ENCODE results near the gene CNGB1. TPM values are rescaled to one million over a fixed set of nuclear protein-coding genes. Genes with fewer than 3 reads are reported as not detected.

Gene CNGB1
- total and polyA plus RNA-seq, 2 of the 13 experiments (the other 11 are each of a cell fraction or from before 2014, with no cell fraction given) = 0.02 to 0.15 TPM

- intact Hi-C loops (cut with micrococcal nuclease; ENCODE audit: unreplicated experiment) (no loop called here), in situ Hi-C loops (cut with HindIII; ENCODE audit: extremely low pct_ligation_motif_present, low pct_unique_long_range_greater_than_20kb) (loop anchor here (5.0 kb wide), 1 partner anchor 104 kb away; the partner anchor contains the start of genes USB1 and ZNF319)
- ATAC-seq = no peak
- DNase-seq (ENCODE audit: low spot score) = no peak
- POLR2A ChIA-PET = interaction anchor here (0.6 to 1.5 kb wide), 2 partner anchors 103 to 254 kb away, joined by 3 read pairs; partner anchors contain the start of genes USB1 and ZNF319
- Histone ChIP-seq H3K9ac (ENCODE audit: insufficient read depth, low read depth, low read length) (no peak overlapping the region), H4K20me1 (ENCODE audit: insufficient read depth, low read length) (no peaks in the 10 kb centered on the region), H3K4me3 (replicated peaks in 1 of 3; ENCODE audit: insufficient read depth in 1 of 3, low read depth in 2 of 3, low read length in 3 of 3) (no peak overlapping the region), H3K9me3 (ENCODE audit: low read length) (no peaks in the 10 kb centered on the region), H3K4me2 (ENCODE audit: low read depth, low read length) (no peak overlapping the region), H3K79me2 (ENCODE audit: insufficient read depth, low read length) (no peaks in the 10 kb centered on the region), H3K36me3 (replicated peaks in 1 of 2; ENCODE audit: control insufficient read depth in 1 of 2, insufficient read depth in 2 of 2, low read length in 2 of 2) (no peaks in the 10 kb centered on the region), H3K4me1 (ENCODE audit: insufficient read depth, low read length) (peaks cover 91% of the 10 kb centered on the region), H2AFZ (ENCODE audit: low read length) (no peak overlapping the region), H3K27ac (ENCODE audit: extremely low read length, insufficient read depth, low read length) (no peak overlapping the region), H3K27me3 (ENCODE audit: control insufficient read depth in 1 of 2, insufficient read depth in 2 of 2, low read length in 2 of 2) (peaks cover 3 to 20% of the 10 kb centered on the region in 2 experiments; a peak in 4 of 5 replicates)
- TF ChIP-seq KLF9 (CRISPR knock-in tag; IDR thresholded peaks at IDR 0.05; ENCODE audit: low read depth) = no peak
- no peak for TF ChIP-seq ZNF513 (CRISPR knock-in tag; conservative IDR thresholded peaks at IDR 0.05)
- 0 out of 2 replicates have a peak, but pooled peaks have one; percentile 34 for TF ChIP-seq ZNF687 (CRISPR knock-in tag; IDR thresholded peaks at IDR 0.05)
- TF ChIP-seq ATF7 (IDR thresholded peaks at IDR 0.05) = 0 out of 2 replicates have a peak, but pooled peaks have one; percentile 19
- TF ChIP-seq ATF7 (CRISPR knock-in tag; IDR thresholded peaks at IDR 0.05) = no peak
- peak; percentile 14 for TF ChIP-seq TEAD3 (CRISPR knock-in tag; optimal IDR thresholded peaks at IDR 0.05; ENCODE audit: borderline replicate concordance)
- BruUV-seq (replicated peaks) = no TSS peak
- 92% methylated on average over 4 of the region's 4 CpGs for WGBS (ENCODE audit: low lambda C conversion rate)
- no peak for FAIRE-seq
- CTCF ChIA-PET (ENCODE audit: low intra/inter-chr PET ratio, low total read pairs) = no interaction called here
These were observed 72.9 kb downstream of the CNGB1 start for GRCh38 chr16:57897996-57898395.

Data from HepG2 (cell line).